ENCODE data around the gene TXNRD1. TPM values are rescaled to one million over a fixed set of nuclear protein-coding genes. Genes with fewer than 3 reads are reported as not detected.

TXNRD1 gene
- total and polyA plus RNA-seq, 2 donors (not counting 1 experiment from before 2014, with no cell fraction given) = 436 to 1,000 TPM

DNA sequence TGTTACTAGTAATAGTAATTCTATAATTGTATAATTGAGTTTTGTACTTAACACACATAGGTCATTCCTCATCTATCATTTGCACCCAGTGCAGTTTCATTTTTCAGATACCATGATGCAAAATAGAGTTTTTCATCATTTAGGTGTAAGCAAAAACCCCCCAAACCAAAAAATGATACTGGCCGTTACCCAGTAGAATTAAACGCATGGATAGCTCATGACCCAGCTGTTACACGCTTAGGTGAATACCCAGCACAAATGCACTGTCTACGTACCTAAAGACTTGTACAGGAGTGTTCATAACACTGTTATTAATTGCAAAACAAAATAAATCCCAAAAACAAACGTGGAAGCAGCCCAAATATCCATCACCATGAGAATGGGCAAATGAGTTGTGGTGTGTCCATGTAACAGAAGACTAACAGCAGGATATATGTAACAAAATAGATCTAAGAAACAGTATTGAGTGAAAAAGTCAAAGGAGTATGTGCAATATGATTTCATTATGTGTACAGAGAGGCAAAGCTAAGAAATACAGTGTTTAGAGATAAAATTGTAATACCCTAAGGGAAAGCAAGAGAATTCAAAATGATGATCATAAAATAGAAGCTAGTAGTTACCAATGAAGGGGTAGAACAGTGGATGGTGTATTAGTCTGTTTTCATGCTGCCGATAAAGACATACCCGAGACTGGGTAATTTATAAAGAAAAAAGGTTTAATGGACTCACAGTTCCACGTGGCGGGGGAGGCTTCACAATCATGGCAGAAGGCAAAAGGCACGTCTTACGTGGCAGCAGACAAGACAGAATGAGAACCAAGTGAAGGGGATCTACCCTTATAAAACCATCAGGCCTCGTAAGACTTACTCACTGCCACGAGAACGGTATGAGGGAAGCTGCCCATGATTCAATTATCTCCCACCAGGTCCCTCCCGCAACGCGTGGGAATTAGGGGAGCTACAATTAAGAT lies 137.7 kb downstream of the TXNRD1 start:
- no peak overlapping the region for H3K9ac ChIP-seq (ENCODE audit: insufficient read depth, low read length)
- H3K36me3 ChIP-seq (ENCODE audit: control insufficient read depth, insufficient read depth, low read length) = peaks cover 19% of the 10 kb centered on the region
- no peaks in the 10 kb centered on the region for H3K27me3 ChIP-seq (ENCODE audit: control insufficient read depth, insufficient read depth, low read length)
- no peaks in the 10 kb centered on the region for H3K4me1 ChIP-seq (ENCODE audit: control insufficient read depth, extremely low read depth, insufficient read depth, low read length)
- H3K79me2 ChIP-seq (ENCODE audit: control insufficient read depth, insufficient read depth, low read length) = peaks cover 11% of the 10 kb centered on the region
- H3K4me2 ChIP-seq (ENCODE audit: extremely low read depth, insufficient read depth, low read length) = no peak overlapping the region
- TF ChIP-seq EZH2 (IDR thresholded peaks at IDR 0.05; ENCODE audit: low read length, missing control alignments) = no peak
- TF ChIP-seq, protein P1, sequence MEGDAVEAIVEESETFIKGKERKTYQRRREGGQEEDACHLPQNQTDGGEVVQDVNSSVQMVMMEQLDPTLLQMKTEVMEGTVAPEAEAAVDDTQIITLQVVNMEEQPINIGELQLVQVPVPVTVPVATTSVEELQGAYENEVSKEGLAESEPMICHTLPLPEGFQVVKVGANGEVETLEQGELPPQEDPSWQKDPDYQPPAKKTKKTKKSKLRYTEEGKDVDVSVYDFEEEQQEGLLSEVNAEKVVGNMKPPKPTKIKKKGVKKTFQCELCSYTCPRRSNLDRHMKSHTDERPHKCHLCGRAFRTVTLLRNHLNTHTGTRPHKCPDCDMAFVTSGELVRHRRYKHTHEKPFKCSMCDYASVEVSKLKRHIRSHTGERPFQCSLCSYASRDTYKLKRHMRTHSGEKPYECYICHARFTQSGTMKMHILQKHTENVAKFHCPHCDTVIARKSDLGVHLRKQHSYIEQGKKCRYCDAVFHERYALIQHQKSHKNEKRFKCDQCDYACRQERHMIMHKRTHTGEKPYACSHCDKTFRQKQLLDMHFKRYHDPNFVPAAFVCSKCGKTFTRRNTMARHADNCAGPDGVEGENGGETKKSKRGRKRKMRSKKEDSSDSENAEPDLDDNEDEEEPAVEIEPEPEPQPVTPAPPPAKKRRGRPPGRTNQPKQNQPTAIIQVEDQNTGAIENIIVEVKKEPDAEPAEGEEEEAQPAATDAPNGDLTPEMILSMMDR (conservative IDR thresholded peaks at IDR 0.05 in 1 of 2, IDR thresholded peaks at IDR 0.05 in 1 of 2; ENCODE audit: low read depth in 1 of 2, low read length in 2 of 2) = no peak
- DNase-seq (ENCODE audit: low read depth in 2 of 2) = no peak
- no peak overlapping the region for H3K4me3 ChIP-seq (replicated peaks in 1 of 4; ENCODE audit: control extremely low read depth in 1 of 4, insufficient read depth in 1 of 4, low read depth in 3 of 4, low read length in 4 of 4)
- no peaks in the 10 kb centered on the region for H4K20me1 ChIP-seq (ENCODE audit: control insufficient read depth, extremely low read depth, insufficient read depth, low read length)
- H3K9me3 ChIP-seq (ENCODE audit: control insufficient read depth, insufficient read depth, low read depth, low read length) = no peaks in the 10 kb centered on the region
- H3K27ac ChIP-seq (ENCODE audit: insufficient read depth, low read length) = no peak overlapping the region
- H2AFZ ChIP-seq (ENCODE audit: low read length) = no peak overlapping the region

DNA sequence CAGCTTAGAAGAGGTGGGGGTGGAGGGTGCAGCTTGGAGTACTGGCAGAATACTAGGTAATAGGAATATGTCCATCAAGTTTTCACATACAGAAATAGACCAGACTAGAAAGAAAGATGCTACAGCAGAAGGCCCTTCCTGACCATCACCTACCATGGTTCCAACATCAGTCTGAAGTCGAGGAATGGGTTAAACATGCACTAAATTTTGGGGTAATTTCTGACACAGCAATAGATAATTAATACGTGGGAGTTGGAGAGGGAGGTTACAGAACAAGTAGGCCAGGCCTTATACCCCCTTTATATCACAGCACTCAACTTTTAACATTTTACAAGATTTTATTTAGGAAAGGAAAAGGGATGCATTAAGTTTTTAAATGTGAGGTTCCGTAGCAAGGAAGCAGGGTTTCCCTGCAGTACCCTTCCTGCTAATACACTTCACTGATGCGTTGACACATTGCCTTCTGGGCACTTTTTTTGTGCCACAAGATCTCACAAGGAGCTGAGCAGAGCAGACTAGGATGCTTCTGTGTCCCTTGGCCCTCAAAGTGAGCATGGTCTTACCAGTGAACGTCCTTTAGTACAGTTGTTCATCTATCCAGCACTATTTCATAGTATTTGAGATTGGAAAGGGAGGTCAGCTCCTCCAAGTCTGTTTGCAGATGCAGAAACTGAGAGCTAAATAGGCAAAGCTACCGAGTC lies 138.7 kb downstream of the TXNRD1 start:
- no peak for TF ChIP-seq EZH2 (IDR thresholded peaks at IDR 0.05; ENCODE audit: low read length, missing control alignments)
- TF ChIP-seq, protein P1 (conservative IDR thresholded peaks at IDR 0.05 in 1 of 2, IDR thresholded peaks at IDR 0.05 in 1 of 2; ENCODE audit: low read depth in 1 of 2, low read length in 2 of 2) = no peak
- no peak overlapping the region for H3K4me2 ChIP-seq (ENCODE audit: extremely low read depth, insufficient read depth, low read length)
- peaks cover 13% of the 10 kb centered on the region for H3K36me3 ChIP-seq (ENCODE audit: control insufficient read depth, insufficient read depth, low read length)
- no peak for DNase-seq (ENCODE audit: low read depth in 2 of 2)
- H3K27me3 ChIP-seq (ENCODE audit: control insufficient read depth, insufficient read depth, low read length) = no peaks in the 10 kb centered on the region
- no peak overlapping the region for H3K4me3 ChIP-seq (replicated peaks in 1 of 4; ENCODE audit: control extremely low read depth in 1 of 4, insufficient read depth in 1 of 4, low read depth in 3 of 4, low read length in 4 of 4)
- H4K20me1 ChIP-seq (ENCODE audit: control insufficient read depth, extremely low read depth, insufficient read depth, low read length) = no peaks in the 10 kb centered on the region
- H3K9me3 ChIP-seq (ENCODE audit: control insufficient read depth, insufficient read depth, low read depth, low read length) = no peaks in the 10 kb centered on the region
- H3K79me2 ChIP-seq (ENCODE audit: control insufficient read depth, insufficient read depth, low read length) = peaks cover 8% of the 10 kb centered on the region
- H3K4me1 ChIP-seq (ENCODE audit: control insufficient read depth, extremely low read depth, insufficient read depth, low read length) = no peaks in the 10 kb centered on the region
- no peak overlapping the region for H3K27ac ChIP-seq (ENCODE audit: insufficient read depth, low read length)
- H3K9ac ChIP-seq (ENCODE audit: insufficient read depth, low read length) = no peak overlapping the region
- H2AFZ ChIP-seq (ENCODE audit: low read length) = no peak overlapping the region

DNA sequence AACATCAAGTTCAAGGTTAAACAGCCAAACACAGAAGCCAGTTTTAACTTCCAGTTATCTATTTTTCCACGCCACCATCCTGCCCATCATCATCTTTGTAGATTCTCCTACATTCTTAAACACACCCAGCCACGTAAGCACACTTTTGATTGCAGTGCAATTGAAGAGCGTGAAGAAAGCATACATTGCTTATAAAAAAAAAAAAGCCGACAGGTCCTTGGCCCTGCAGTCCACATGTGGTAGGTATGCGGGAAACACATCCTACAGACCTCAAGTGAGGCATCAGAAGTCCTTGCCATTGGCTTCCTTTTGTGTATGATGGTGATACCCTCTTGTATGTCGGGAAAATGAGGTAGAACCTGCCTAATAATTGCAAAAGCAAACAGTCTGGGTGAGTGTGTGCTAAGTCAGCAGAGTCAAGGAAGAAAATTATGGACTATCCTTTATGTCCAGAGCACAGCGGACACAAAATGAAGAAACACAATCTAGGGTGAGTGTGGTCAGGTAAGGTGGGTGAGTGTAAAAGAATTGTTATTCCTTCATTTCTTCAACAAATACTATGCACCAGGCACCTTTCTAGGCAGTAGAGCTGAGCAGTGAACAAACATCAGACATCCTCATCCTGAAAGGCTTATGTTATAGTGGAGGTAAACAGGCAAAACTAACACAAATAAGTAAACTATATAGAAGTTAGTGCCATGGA lies 139.4 kb downstream of the TXNRD1 start:
- no peaks in the 10 kb centered on the region for H4K20me1 ChIP-seq (ENCODE audit: control insufficient read depth, extremely low read depth, insufficient read depth, low read length)
- H3K36me3 ChIP-seq (ENCODE audit: control insufficient read depth, insufficient read depth, low read length) = peaks cover 13% of the 10 kb centered on the region
- H3K27me3 ChIP-seq (ENCODE audit: control insufficient read depth, insufficient read depth, low read length) = no peaks in the 10 kb centered on the region
- H3K27ac ChIP-seq (ENCODE audit: insufficient read depth, low read length) = no peak overlapping the region
- no peak overlapping the region for H3K4me3 ChIP-seq (replicated peaks in 1 of 4; ENCODE audit: control extremely low read depth in 1 of 4, insufficient read depth in 1 of 4, low read depth in 3 of 4, low read length in 4 of 4)
- no peak overlapping the region for H3K4me2 ChIP-seq (ENCODE audit: extremely low read depth, insufficient read depth, low read length)
- no peak for DNase-seq (ENCODE audit: low read depth in 2 of 2)
- no peaks in the 10 kb centered on the region for H3K9me3 ChIP-seq (ENCODE audit: control insufficient read depth, insufficient read depth, low read depth, low read length)
- H3K79me2 ChIP-seq (ENCODE audit: control insufficient read depth, insufficient read depth, low read length) = peaks cover 6% of the 10 kb centered on the region
- TF ChIP-seq, protein P1 (conservative IDR thresholded peaks at IDR 0.05 in 1 of 2, IDR thresholded peaks at IDR 0.05 in 1 of 2; ENCODE audit: low read depth in 1 of 2, low read length in 2 of 2) = no peak
- no peak overlapping the region for H3K9ac ChIP-seq (ENCODE audit: insufficient read depth, low read length)
- no peak overlapping the region for H2AFZ ChIP-seq (ENCODE audit: low read length)
- no peaks in the 10 kb centered on the region for H3K4me1 ChIP-seq (ENCODE audit: control insufficient read depth, extremely low read depth, insufficient read depth, low read length)
